ENCODE results near the gene HCK.
"Not testable (repeated sequence)": the region's sequence is repeated elsewhere in the genome, so short reads cannot be mapped to it uniquely, and the experiment has no call there.

HCK gene

GRCh38 chr20:32112841-32113240 lies 60.8 kb downstream of the HCK start:
- TF ChIP-seq POLR2A (IDR thresholded peaks at IDR 0.05; ENCODE audit: low read depth, low read length): no peak
- FAIRE-seq: no peak
- DNase-seq (ENCODE audit: insufficient read length, low spot score): no peak

- DNase-seq (ENCODE audit: insufficient read length, low spot score) (no peak), FAIRE-seq (no peak)
- TF ChIP-seq POLR2A (IDR thresholded peaks at IDR 0.05; ENCODE audit: low read depth, low read length): no peak
These were observed 61.7 kb downstream of the HCK start for GRCh38 chr20:32113591-32114260.

GRCh38 chr20:32114305-32114960 lies 62.4 kb downstream of the HCK start:
- no peak for TF ChIP-seq POLR2A (IDR thresholded peaks at IDR 0.05; ENCODE audit: low read depth, low read length)
- no peak for DNase-seq (ENCODE audit: insufficient read length, low spot score)
- no peak for FAIRE-seq

- TF ChIP-seq POLR2A (IDR thresholded peaks at IDR 0.05; ENCODE audit: low read depth, low read length): no peak
- FAIRE-seq: no peak
- no peak for DNase-seq (ENCODE audit: insufficient read length, low spot score)
These were observed 63.2 kb downstream of the HCK start for GRCh38 chr20:32115211-32115767.

- no peak for TF ChIP-seq POLR2A (IDR thresholded peaks at IDR 0.05; ENCODE audit: low read depth, low read length)
- DNase-seq (ENCODE audit: insufficient read length, low spot score) (no peak), FAIRE-seq (no peak)
These were observed 64.1 kb downstream of the HCK start for GRCh38 chr20:32116079-32116521.

GRCh38 chr20:32116796-32117195 lies 64.8 kb downstream of the HCK start:
- not testable (repeated sequence) for FAIRE-seq; DNase-seq (ENCODE audit: insufficient read length, low spot score)

- not testable (repeated sequence) for DNase-seq (ENCODE audit: insufficient read length, low spot score); FAIRE-seq
These were observed 66.4 kb downstream of the HCK start for GRCh38 chr20:32118427-32118826.

- FAIRE-seq: no peak
- no peak for TF ChIP-seq POLR2A (IDR thresholded peaks at IDR 0.05; ENCODE audit: low read depth, low read length)
- DNase-seq (ENCODE audit: insufficient read length, low spot score): no peak
These were observed 67.7 kb downstream of the HCK start for GRCh38 chr20:32119734-32120133.

- not testable (repeated sequence) for FAIRE-seq; DNase-seq (ENCODE audit: insufficient read length, low spot score)
These were observed 69.9 kb downstream of the HCK start for GRCh38 chr20:32121908-32122307.

GRCh38 chr20:32123088-32123487 lies 71.0 kb downstream of the HCK start:
- DNase-seq (ENCODE audit: insufficient read length, low spot score) (no peak), FAIRE-seq (no peak)
- no peak for TF ChIP-seq POLR2A (IDR thresholded peaks at IDR 0.05; ENCODE audit: low read depth, low read length)

GRCh38 chr20:32124916-32125454 lies 72.9 kb downstream of the HCK start:
- no peak for FAIRE-seq
- DNase-seq (ENCODE audit: insufficient read length, low spot score): no peak
- TF ChIP-seq POLR2A (IDR thresholded peaks at IDR 0.05; ENCODE audit: low read depth, low read length): no peak

- FAIRE-seq (no peak), DNase-seq (ENCODE audit: insufficient read length, low spot score) (no peak)
- no peak for TF ChIP-seq POLR2A (IDR thresholded peaks at IDR 0.05; ENCODE audit: low read depth, low read length)
These were observed 73.5 kb downstream of the HCK start for GRCh38 chr20:32125506-32125905.

GRCh38 chr20:32126919-32127318 lies 74.9 kb downstream of the HCK start:
- FAIRE-seq (no peak), DNase-seq (ENCODE audit: insufficient read length, low spot score) (no peak)
- TF ChIP-seq POLR2A (IDR thresholded peaks at IDR 0.05; ENCODE audit: low read depth, low read length): no peak

GRCh38 chr20:32127347-32127746 lies 75.3 kb downstream of the HCK start:
- no peak for FAIRE-seq
- no peak for TF ChIP-seq POLR2A (IDR thresholded peaks at IDR 0.05; ENCODE audit: low read depth, low read length)

GRCh38 chr20:32128167-32128566 lies 76.1 kb downstream of the HCK start:
- FAIRE-seq: no peak
- TF ChIP-seq POLR2A (IDR thresholded peaks at IDR 0.05; ENCODE audit: low read depth, low read length): no peak

More at GRCh38 chr20:32127347-32127746, 75.3 kb downstream of the HCK start:
- DNase-seq (ENCODE audit: insufficient read length, low spot score): no peak

More at GRCh38 chr20:32128167-32128566, 76.1 kb downstream of the HCK start:
- no peak for DNase-seq (ENCODE audit: insufficient read length, low spot score)
